ENCODE measurements around the gene POM121.
"Not testable (repeated sequence)": the region's sequence is repeated elsewhere in the genome, so short reads cannot be mapped to it uniquely, and the experiment has no call there.

GRCh38 chr7:72950432-72950831, 25.5 kb downstream of the POM121 start:
- TF ChIP-seq CTCF, POLR2A (IDR thresholded peaks at IDR 0.05): not testable (repeated sequence)

Data from thyroid gland (tissue), 4 donors.